Endothelial cell of umbilical vein (primary cell): ENCODE measurements around the gene PPFIBP1.

Experiments used
- EZH2 ChIP-seq: IDR thresholded peaks from 2 replicates; pipeline ENCODE4 v1.6.1; 2012; ENCODE audit warnings: borderline replicate concordance, low read depth, mild to moderate bottlenecking, moderate library complexity, low read length, inconsistent platforms; ENCODE audit not compliant: severe bottlenecking
- FOS ChIP-seq: IDR thresholded peaks from 2 replicates; pipeline ENCODE4 v1.6.1; 2011; ENCODE audit warnings: mild to moderate bottlenecking, low read length, moderate library complexity, borderline replicate concordance; ENCODE audit not compliant: insufficient read depth
- POLR2A ChIP-seq: IDR thresholded peaks from 2 replicates; pipeline ENCODE4 v1.6.1; 2012; ENCODE audit warnings: low read depth, mild to moderate bottlenecking, control low read depth, low read length
- TF ChIP-seq, protein P1 (sequence below), 2 donors: IDR thresholded peaks; 1 replicate in 1 of 2; 2 replicates in 1 of 2; pipeline ENCODE4 v1.5.1; 2011; ENCODE audit warnings: low read length in 2 of 2, mild to moderate bottlenecking in 2 of 2, moderate library complexity in 2 of 2, control low read depth in 1 of 2, inconsistent platforms in 1 of 2, low read depth in 1 of 2; ENCODE audit not compliant: insufficient read depth in 1 of 2; ENCODE audit errors: extremely low read depth in 1 of 2
- TF ChIP-seq, protein P2 (sequence below): IDR thresholded peaks from 2 replicates; pipeline ENCODE4 v1.6.1; 2011; ENCODE audit not compliant: insufficient read depth, insufficient read length

DNA sequence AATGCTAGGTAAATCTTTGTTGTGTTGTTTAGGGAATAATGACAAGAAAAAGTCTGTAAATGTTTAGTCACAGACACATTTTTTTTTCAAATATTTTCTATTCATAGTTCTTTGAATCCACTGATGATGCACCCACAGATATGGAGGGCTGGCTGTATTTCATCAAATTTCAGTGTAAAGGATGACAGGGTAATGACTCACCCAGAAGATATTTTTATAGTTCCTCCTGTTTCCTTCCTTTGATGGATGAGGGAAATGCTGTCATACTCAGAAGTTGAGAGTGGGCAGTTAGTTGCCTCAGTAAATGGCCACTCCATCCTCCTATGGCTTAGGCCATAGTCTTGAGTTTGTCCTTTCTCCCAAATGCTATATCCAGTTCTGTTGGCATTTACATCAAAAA lies 95.3 kb downstream of the PPFIBP1 start:
- TF ChIP-seq, protein P1, sequence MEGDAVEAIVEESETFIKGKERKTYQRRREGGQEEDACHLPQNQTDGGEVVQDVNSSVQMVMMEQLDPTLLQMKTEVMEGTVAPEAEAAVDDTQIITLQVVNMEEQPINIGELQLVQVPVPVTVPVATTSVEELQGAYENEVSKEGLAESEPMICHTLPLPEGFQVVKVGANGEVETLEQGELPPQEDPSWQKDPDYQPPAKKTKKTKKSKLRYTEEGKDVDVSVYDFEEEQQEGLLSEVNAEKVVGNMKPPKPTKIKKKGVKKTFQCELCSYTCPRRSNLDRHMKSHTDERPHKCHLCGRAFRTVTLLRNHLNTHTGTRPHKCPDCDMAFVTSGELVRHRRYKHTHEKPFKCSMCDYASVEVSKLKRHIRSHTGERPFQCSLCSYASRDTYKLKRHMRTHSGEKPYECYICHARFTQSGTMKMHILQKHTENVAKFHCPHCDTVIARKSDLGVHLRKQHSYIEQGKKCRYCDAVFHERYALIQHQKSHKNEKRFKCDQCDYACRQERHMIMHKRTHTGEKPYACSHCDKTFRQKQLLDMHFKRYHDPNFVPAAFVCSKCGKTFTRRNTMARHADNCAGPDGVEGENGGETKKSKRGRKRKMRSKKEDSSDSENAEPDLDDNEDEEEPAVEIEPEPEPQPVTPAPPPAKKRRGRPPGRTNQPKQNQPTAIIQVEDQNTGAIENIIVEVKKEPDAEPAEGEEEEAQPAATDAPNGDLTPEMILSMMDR (IDR thresholded peaks at IDR 0.05; ENCODE audit: extremely low read depth in 1 of 2, insufficient read depth in 1 of 2, low read depth in 1 of 2, low read length in 2 of 2): no peak
- peak; percentile 95 for TF ChIP-seq FOS
- TF ChIP-seq, protein P2, sequence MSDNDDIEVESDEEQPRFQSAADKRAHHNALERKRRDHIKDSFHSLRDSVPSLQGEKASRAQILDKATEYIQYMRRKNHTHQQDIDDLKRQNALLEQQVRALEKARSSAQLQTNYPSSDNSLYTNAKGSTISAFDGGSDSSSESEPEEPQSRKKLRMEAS: no peak
- peak; percentile 51 for TF ChIP-seq POLR2A
- TF ChIP-seq EZH2: no peak
